Epithelial cell of prostate (primary cell): ENCODE results near the gene CDH13.
A peak's percentile ranks its signal among the peaks of the same experiment; 100 is the strongest.

ENCODE experiments used
- DNase-seq: peaks from one replicate; pipeline ENCODE4 v3.0.0-alpha.2; 2011; ENCODE audit warnings: low read depth, low spot score
- H3K27ac ChIP-seq: fragments of 450-650 bp; 2 replicates; pipeline ENCODE4 v1.5.1; 2017; ENCODE audit warnings: mild to moderate bottlenecking

CDH13 gene

GRCh38 chr16:83473926-83474650 is 847.3 kb downstream of the CDH13 start:
- H3K27ac ChIP-seq: no peak overlapping the region
- no peak for DNase-seq

GRCh38 chr16:83475108-83475507 is 848.3 kb downstream of the CDH13 start:
- DNase-seq: no peak
- H3K27ac ChIP-seq: no peak overlapping the region

DNA sequence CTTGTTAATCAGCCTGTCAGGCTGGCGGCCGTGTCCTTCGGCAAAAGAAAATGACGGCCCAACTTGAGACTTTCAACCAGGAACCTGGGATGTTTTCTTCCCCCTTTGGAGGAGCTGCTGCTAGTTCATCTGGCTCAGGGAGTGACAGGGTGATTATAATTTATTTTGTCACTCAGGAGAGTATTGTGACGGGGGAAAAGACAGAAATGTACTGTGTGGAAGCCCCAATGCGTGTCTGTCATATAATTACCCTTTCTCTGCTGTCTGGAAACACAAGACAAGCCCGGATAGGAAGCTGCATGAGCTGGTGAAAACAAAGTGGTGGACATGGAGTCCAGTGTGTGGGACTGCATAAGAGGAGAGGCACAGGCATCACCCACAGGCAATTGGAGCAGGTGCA is 854.8 kb downstream of the CDH13 start:
- no peak for DNase-seq
- no peak overlapping the region for H3K27ac ChIP-seq

GRCh38 chr16:83482545-83483162 is 855.9 kb downstream of the CDH13 start:
- no peak for DNase-seq
- H3K27ac ChIP-seq: no peak overlapping the region

GRCh38 chr16:83490073-83490472 is 863.3 kb downstream of the CDH13 start:
- no peak for DNase-seq
- H3K27ac ChIP-seq: no peak overlapping the region

DNA sequence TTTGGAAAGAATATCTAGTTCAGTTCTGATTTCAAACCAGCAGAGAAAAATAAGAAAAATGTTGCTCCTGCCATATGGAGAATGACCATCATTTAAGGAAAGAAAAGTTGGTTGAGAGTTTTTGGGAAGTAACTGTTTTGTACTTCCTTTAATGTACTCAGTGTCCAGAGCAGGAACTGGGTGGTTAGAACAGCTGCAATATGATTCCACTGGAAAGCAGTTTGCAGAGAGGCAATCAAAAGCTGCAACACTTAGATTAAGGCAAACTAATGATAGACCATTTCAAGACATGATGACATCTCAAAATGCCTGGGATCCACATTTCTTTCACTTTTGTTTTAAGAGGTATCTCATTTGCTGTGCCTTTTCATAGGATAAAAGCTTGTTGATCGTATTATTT is 867.7 kb downstream of the CDH13 start:
- H3K27ac ChIP-seq: no peak overlapping the region
- DNase-seq: no peak

DNA sequence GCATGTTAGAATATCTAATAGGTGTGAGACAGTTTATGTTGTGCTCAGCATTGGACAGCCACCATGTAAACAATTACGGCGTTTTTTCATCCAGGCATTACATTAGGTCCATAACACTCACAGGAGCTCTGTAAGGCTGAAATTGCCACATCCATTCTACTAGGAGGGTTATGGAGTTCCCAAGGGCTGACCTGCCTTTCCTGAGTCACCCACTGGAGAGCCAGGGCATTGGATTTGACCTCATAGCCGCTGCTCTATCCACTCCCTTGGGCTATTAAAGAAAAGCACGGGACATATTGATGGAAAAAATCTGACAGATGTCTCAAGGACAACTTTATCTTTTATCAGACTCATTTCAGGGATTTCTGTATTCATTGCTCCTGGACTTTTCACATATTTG is 874.7 kb downstream of the CDH13 start:
- H3K27ac ChIP-seq: no peak overlapping the region
- no peak for DNase-seq

DNA sequence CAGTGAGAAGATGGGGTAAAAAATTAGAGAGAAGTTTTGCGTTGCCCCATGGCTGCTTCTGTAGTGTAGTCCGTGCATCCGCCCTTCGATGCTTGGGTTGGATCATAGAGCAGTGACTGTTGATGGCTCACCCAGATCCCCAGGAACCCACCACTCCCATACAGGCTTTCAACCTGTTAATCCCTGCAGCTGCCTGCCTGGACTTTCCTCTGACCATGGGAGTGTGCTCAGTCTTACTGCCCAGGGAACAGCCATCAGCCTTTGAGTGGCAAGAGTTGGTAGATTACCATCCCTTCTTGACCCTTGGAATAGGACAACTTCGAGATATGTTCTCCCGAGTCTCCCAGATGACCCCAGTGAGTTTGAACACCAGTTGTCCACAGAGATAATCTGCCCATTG is 881.5 kb downstream of the CDH13 start:
- no peak for DNase-seq
- no peak overlapping the region for H3K27ac ChIP-seq

- no peak overlapping the region for H3K27ac ChIP-seq
- DNase-seq: no peak
Measured at GRCh38 chr16:83509316-83509715, 882.5 kb downstream of the CDH13 start.

DNA sequence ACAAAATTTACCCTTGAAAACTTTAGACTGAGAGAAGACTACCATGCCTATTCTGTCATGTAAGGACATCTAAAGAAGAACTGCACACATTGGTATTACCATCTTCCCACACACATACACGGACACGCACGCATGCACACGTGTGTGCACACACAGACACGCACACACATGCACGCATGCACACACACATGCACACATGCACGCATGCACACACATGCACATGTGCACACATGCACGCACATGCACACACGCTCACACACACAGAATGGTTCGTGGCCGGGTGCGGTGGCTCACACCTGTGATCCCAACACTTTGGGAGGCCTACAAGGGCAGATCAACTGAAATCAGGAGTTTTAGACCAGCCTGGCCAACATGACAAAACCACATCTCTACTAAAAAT is 884.1 kb downstream of the CDH13 start:
- H3K27ac ChIP-seq: no peak overlapping the region
- DNase-seq: no peak

GRCh38 chr16:83513008-83513755 is 886.4 kb downstream of the CDH13 start:
- DNase-seq: no peak
- peak overlapping the region; percentile 5 for H3K27ac ChIP-seq

DNA sequence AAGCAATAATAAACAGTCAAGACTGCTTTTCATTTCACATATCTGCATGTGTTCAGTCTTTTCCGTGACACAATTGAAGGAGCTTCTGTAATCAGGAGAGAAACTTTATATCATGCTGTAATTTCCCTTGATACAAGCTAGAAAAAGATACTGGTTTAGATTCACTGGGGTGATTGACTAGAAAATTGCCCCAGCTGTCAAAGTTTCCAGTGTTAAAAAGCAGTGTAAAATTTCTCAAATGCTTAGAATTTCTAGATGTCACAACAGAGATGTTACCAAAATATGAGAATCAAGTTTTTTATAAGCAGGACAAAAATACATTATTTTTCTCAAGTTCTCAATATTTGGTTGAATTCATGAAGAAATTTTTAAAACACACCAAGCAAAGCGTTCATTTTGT is 888.6 kb downstream of the CDH13 start:
- H3K27ac ChIP-seq: no peak overlapping the region
- no peak for DNase-seq

GRCh38 chr16:83516931-83517330 is 890.2 kb downstream of the CDH13 start:
- H3K27ac ChIP-seq: no peak overlapping the region
- DNase-seq: no peak

GRCh38 chr16:83517398-83517797 is 890.6 kb downstream of the CDH13 start:
- DNase-seq: no peak
- no peak overlapping the region for H3K27ac ChIP-seq

GRCh38 chr16:83520596-83520995 is 893.8 kb downstream of the CDH13 start:
- no peak overlapping the region for H3K27ac ChIP-seq
- no peak for DNase-seq

GRCh38 chr16:83530293-83530692 is 903.5 kb downstream of the CDH13 start:
- no peak overlapping the region for H3K27ac ChIP-seq

GRCh38 chr16:83532634-83533033 is 905.9 kb downstream of the CDH13 start:
- no peak for DNase-seq
- peak overlapping the region; percentile 9 for H3K27ac ChIP-seq

More at GRCh38 chr16:83530293-83530692, 903.5 kb downstream of the CDH13 start:
- DNase-seq: no peak

DNA sequence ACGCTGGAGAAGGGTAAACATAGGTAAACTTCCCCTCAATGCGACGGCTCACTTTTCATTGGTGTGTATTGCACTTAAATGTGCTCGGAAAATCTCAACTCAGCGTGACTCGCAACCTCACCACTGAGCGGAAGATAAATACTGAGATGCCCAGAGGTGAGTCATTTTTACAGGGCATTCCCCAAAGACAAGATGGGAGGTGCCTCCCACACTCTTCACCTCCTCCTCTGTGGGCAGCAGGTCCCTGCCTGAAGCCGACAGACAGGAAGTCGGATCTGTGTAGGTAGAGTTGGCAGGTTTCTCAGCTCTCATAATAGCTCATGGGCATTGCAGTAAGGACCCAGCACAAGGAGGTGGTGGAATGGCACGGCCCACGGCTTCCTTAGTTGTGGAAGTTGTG is 906.4 kb downstream of the CDH13 start:
- H3K27ac ChIP-seq: peak overlapping the region; percentile 9
- peak; percentile 87 for DNase-seq

DNA sequence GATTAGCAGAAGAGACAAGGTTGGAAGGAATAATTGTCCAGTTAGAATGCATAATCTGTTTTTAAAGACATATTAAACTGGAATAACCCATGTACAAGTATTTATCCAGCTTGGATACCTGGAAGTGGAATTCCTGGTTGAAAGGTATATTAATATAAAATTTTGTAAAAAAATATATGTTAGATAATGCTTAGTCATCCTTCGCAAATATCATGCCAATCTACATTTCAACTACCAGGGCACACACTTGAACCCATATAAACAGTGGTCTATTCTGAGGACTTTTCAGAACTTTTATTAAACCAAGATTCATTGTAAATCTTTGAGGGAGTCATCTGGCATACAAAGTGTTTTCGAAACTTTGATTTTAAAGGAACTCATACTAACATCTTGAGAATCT is 911.9 kb downstream of the CDH13 start:
- no peak for DNase-seq
- no peak overlapping the region for H3K27ac ChIP-seq

- no peak overlapping the region for H3K27ac ChIP-seq
- no peak for DNase-seq
Measured at GRCh38 chr16:83539736-83540490, 913.1 kb downstream of the CDH13 start.

DNA sequence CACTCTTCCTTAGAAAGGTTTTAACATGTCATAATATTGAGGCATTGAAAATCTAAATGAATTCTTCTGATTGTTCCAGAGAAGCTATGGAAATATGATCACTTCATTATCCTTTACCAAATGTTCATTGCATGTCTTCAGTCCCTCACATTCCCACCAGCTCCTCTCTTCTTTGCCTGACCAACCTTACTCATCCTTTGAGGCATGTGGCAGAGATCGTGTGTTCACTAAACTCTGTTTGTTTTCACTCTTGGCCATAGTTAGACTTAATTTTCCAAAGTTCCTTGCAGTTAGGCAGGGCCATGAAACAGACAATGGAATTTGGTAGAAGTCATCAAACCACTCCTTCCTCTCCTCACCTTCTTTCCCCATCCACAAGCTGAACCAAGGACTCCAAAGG is 914.5 kb downstream of the CDH13 start:
- DNase-seq: no peak
- no peak overlapping the region for H3K27ac ChIP-seq
